RWPE2 (cell line): ENCODE measurements around the gene CDC42BPB.
A peak's percentile ranks its signal among the peaks of the same experiment; 100 is the strongest.

Experiments used
- ATAC-seq: fragments of 200-7000 bp; cut with Tn5 transposase; 3 replicates; pipeline ENCODE4 v1.9.1; 2021; ENCODE audit warnings: low read depth
- DNase-seq: peaks from one replicate; pipeline ENCODE4 v3.0.0-alpha.2; 2020; ENCODE audit warnings: low spot score
- H3K27ac ChIP-seq: fragments of 450-650 bp; 2 replicates; pipeline ENCODE4 v1.5.1; 2017; ENCODE audit warnings: mild to moderate bottlenecking; ENCODE audit not compliant: poor library complexity, severe bottlenecking
- H3K27me3 ChIP-seq: fragments of 250-450 bp; sonication (Bioruptor Pico); 2 replicates; pipeline ENCODE4 v1.5.1; 2021; ENCODE audit warnings: mild to moderate bottlenecking, moderate library complexity; ENCODE audit not compliant: insufficient read depth, poor library complexity, severe bottlenecking
- H3K36me3 ChIP-seq: fragments of 250-450 bp; sonication (Bioruptor Pico); 2 replicates; pipeline ENCODE4 v1.5.1; 2020; ENCODE audit warnings: low read depth, mild to moderate bottlenecking, moderate library complexity
- H3K4me1 ChIP-seq: fragments of 250-450 bp; sonication (Bioruptor Pico); 2 replicates; pipeline ENCODE4 v1.5.1; 2021; ENCODE audit warnings: mild to moderate bottlenecking, moderate library complexity; ENCODE audit not compliant: insufficient read depth, poor library complexity, severe bottlenecking
- H3K4me3 ChIP-seq: fragments of 250-450 bp; sonication (Bioruptor Pico); 2 replicates; pipeline ENCODE4 v1.5.1; 2021; ENCODE audit warnings: mild to moderate bottlenecking, moderate library complexity; ENCODE audit not compliant: severe bottlenecking
- H3K9me3 ChIP-seq: fragments of 250-450 bp; sonication (Bioruptor Pico); 2 replicates; pipeline ENCODE4 v1.5.1; 2021; ENCODE audit warnings: mild to moderate bottlenecking, moderate library complexity; ENCODE audit not compliant: severe bottlenecking
- CTCF ChIP-seq: fragments of 450-650 bp; IDR thresholded peaks from one replicate; pipeline ENCODE4 v1.5.1; 2017; ENCODE audit warnings: mild to moderate bottlenecking, moderate library complexity; ENCODE audit not compliant: poor library complexity, severe bottlenecking

CDC42BPB gene

DNA sequence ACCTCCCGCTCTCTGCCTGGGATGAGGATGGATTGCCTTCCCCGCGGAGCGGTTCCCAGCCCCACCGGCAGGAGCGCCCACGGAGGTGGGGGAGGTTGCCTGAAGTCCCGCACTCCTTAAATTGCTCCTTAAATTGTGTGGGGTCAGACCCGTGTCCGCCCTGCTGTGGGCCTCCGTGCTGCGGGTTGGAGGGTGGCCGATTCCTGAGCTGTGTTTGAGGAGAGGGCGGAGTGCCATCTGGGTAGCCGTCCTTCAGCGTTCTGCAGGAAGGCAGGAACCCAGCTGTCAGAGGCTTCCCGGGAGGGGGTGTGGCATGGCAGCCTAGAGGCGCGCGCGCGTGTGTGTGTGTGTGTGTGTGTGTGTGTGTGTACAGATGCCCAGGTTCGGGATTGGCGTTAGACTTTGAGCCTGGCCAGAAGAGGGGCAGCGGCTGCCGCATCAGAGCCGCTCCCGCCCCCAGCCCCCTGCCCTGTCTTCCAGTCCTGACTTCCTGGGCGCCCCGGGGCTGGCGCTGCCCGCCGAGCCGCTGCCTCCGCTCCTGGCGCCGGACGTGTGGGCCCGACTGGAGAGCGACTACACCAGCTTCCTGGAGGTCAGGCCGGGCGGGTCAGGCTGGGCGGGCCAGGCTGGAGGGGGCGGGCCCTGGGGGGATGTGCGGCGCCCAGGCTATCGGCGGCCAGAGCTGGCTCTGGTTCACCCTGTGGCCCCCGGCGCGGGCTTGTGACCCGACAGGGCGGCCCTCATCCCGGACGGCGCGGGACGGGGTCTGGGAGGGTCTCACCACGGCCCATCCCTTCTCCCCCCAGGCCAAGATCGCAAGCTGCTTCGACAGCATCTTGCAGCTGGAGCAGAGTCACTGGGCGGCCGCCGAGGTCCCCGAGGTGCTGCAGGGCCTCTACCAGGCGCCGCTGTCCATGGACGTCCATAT lies 46.4 kb upstream of the CDC42BPB start:
- no peaks in the 10 kb centered on the region for H3K36me3 ChIP-seq
- no peaks in the 10 kb centered on the region for H3K9me3 ChIP-seq
- no peak overlapping the region for H3K27ac ChIP-seq
- ATAC-seq (peak; percentile 54), DNase-seq (no peak)
- H3K4me3 ChIP-seq: peak overlapping the region; percentile 15
- TF ChIP-seq CTCF: no peak
- peaks cover 24% of the 10 kb centered on the region for H3K27me3 ChIP-seq
- peaks cover 3% of the 10 kb centered on the region for H3K4me1 ChIP-seq

- Histone ChIP-seq H3K4me1 (no peaks in the 10 kb centered on the region), H3K36me3 (no peaks in the 10 kb centered on the region), H3K4me3 (no peak overlapping the region), H3K9me3 (no peaks in the 10 kb centered on the region), H3K27me3 (peaks cover 24% of the 10 kb centered on the region), H3K27ac (no peak overlapping the region)
- DNase-seq (no peak), ATAC-seq (no peak)
- no peak for TF ChIP-seq CTCF
Measured at GRCh38 chr14:103102689-103103260, 45.4 kb upstream of the CDC42BPB start.

GRCh38 chr14:103101963-103102688 lies 44.8 kb upstream of the CDC42BPB start:
- H3K4me3 ChIP-seq: no peak overlapping the region

GRCh38 chr14:103101257-103101962 lies 44.1 kb upstream of the CDC42BPB start:
- TF ChIP-seq CTCF: no peak
- Histone ChIP-seq H3K27me3 (peaks cover 24% of the 10 kb centered on the region), H3K4me1 (no peaks in the 10 kb centered on the region), H3K36me3 (no peaks in the 10 kb centered on the region), H3K9me3 (no peaks in the 10 kb centered on the region), H3K4me3 (no peak overlapping the region), H3K27ac (no peak overlapping the region)
- no peak for DNase-seq
- ATAC-seq: no peak

More at GRCh38 chr14:103101963-103102688, 44.8 kb upstream of the CDC42BPB start:
- ATAC-seq: no peak
- no peaks in the 10 kb centered on the region for H3K9me3 ChIP-seq
- H3K27me3 ChIP-seq: peaks cover 24% of the 10 kb centered on the region
- TF ChIP-seq CTCF: no peak
- H3K36me3 ChIP-seq: no peaks in the 10 kb centered on the region
- H3K4me1 ChIP-seq: no peaks in the 10 kb centered on the region
- H3K27ac ChIP-seq: no peak overlapping the region
- DNase-seq: no peak
